IMR-90 (cell line): Measurements from ENCODE around the gene EBI3. TPM values are rescaled to one million over a fixed set of nuclear protein-coding genes. Genes with fewer than 3 reads are reported as not detected.
"Not testable (repeated sequence)": the region's sequence is repeated elsewhere in the genome, so short reads cannot be mapped to it uniquely, and the experiment has no call there.

Experiments
- ATAC-seq: fragments of 200-7000 bp; cut with Tn5 transposase; 2 replicates; pipeline ENCODE4 v1.9.1; 2020; ENCODE audit warnings: low read depth, mild to moderate bottlenecking, moderate library complexity
- BruUV-seq: library from RNA; stranded (reverse); fragments of 400-500 nt; replicated peaks from 2 replicates; lab custom pipeline; 2021; lab: Mats Ljungman, UMichigan
- CTCF ChIA-PET: fragments of 300-600 bp; formaldehyde crosslinking; extraction: SDS; loops from one replicate; lab custom pipeline; 2021; ENCODE audit warnings: antibody characterized with exemption; lab: Yijun Ruan, JAX
- POLR2A ChIA-PET: fragments of 300-600 bp; sonication (Branson Sonifier 250); formaldehyde crosslinking; loops from one replicate; lab custom pipeline; 2022; ENCODE audit warnings: antibody characterized with exemption; ENCODE audit not compliant: unreplicated experiment; lab: Charles Lee
- DNase-seq: peaks from one replicate; pipeline ENCODE4 v3.0.0; 2013
- H2AFZ ChIP-seq: replicated peaks from 2 replicates; pipeline ENCODE3; 2013; ENCODE audit warnings: low read length, mild to moderate bottlenecking; ENCODE audit not compliant: poor library complexity
- H2AK5ac ChIP-seq: 2 replicates; pipeline ENCODE4 v1.6.1; 2013; ENCODE audit warnings: low read depth, low read length, inconsistent platforms
- H2AK9ac ChIP-seq: replicated peaks from 2 replicates; pipeline ENCODE3; 2013; ENCODE audit warnings: mild to moderate bottlenecking, low read depth, low read length, moderate library complexity; ENCODE audit not compliant: poor library complexity
- H2BK120ac ChIP-seq: 2 replicates; pipeline ENCODE4 v1.6.1; 2013; ENCODE audit warnings: low read depth, low read length, inconsistent platforms
- H2BK15ac ChIP-seq: 3 replicates; pipeline ENCODE4 v1.6.1; 2013; ENCODE audit warnings: low read depth, low read length, inconsistent platforms
- H2BK20ac ChIP-seq: 2 replicates; pipeline ENCODE4 v1.6.1; 2013; ENCODE audit warnings: low read depth, mild to moderate bottlenecking, inconsistent platforms, low read length, moderate library complexity
- H2BK5ac ChIP-seq: 2 replicates; pipeline ENCODE4 v1.6.1; 2013; ENCODE audit warnings: mild to moderate bottlenecking, low read depth, low read length, inconsistent platforms; ENCODE audit not compliant: poor library complexity, severe bottlenecking
- H3K14ac ChIP-seq: replicated peaks from 2 replicates; pipeline ENCODE4 v1.6.1; 2013; ENCODE audit warnings: low read depth, low read length, inconsistent platforms
- H3K18ac ChIP-seq: 2 replicates; pipeline ENCODE4 v1.6.1; 2013; ENCODE audit warnings: low read depth, low read length, control low read depth
- H3K23ac ChIP-seq: 2 replicates; pipeline ENCODE4 v1.6.1; 2013; ENCODE audit warnings: low read depth, low read length, inconsistent platforms
- H3K27ac ChIP-seq: 2 replicates; pipeline ENCODE4 v1.5.1; 2013; ENCODE audit warnings: mild to moderate bottlenecking, control low read depth, low read length; ENCODE audit not compliant: insufficient read depth
- H3K27me3 ChIP-seq: 2 replicates; pipeline ENCODE4 v1.6.1; 2013; ENCODE audit warnings: low read length; ENCODE audit not compliant: control insufficient read depth, insufficient read depth
- H3K36me3 ChIP-seq: 2 replicates; pipeline ENCODE4 v1.6.1; 2013; ENCODE audit warnings: low read length, mixed read lengths; ENCODE audit not compliant: control insufficient read depth, insufficient read depth
- H3K4ac ChIP-seq: 2 replicates; pipeline ENCODE4 v1.6.1; 2013; ENCODE audit warnings: low read depth, low read length, inconsistent platforms
- H3K4me1 ChIP-seq: 2 replicates; pipeline ENCODE4 v1.6.1; 2013; ENCODE audit warnings: low read length, mixed read lengths; ENCODE audit not compliant: control insufficient read depth, insufficient read depth
- H3K4me2 ChIP-seq: 2 replicates; pipeline ENCODE4 v1.6.1; 2013; ENCODE audit warnings: low read depth, mild to moderate bottlenecking, control low read depth, low read length, moderate library complexity
- H3K4me3 ChIP-seq: 2 replicates; pipeline ENCODE4 v1.5.1; 2013; ENCODE audit warnings: low read depth, mild to moderate bottlenecking, control low read depth, low read length, moderate library complexity; ENCODE audit not compliant: insufficient read depth
- H3K56ac ChIP-seq: 2 replicates; pipeline ENCODE4 v1.6.1; 2013; ENCODE audit warnings: low read length, inconsistent platforms; ENCODE audit not compliant: insufficient read depth; ENCODE audit errors: extremely low read depth
- H3K79me1 ChIP-seq, 2 experiments: 2 replicates each; pipeline ENCODE4 v1.6.1; 2013; ENCODE audit warnings: low read length in 2 of 2, inconsistent platforms in 1 of 2, low read depth in 1 of 2
- H3K9ac ChIP-seq: 2 replicates; pipeline ENCODE4 v1.6.1; 2013; ENCODE audit warnings: low read depth, low read length, control low read depth
- H3K9me1 ChIP-seq: 2 replicates; pipeline ENCODE4 v1.6.1; 2013; ENCODE audit warnings: low read length, inconsistent platforms; ENCODE audit not compliant: insufficient read depth
- H3K9me3 ChIP-seq: 2 replicates; pipeline ENCODE4 v1.6.1; 2013; ENCODE audit warnings: low read length; ENCODE audit not compliant: control insufficient read depth, insufficient read depth
- H4K20me1 ChIP-seq: 2 replicates; pipeline ENCODE4 v1.6.1; 2013; ENCODE audit warnings: low read length, inconsistent platforms; ENCODE audit not compliant: insufficient read depth
- H4K5ac ChIP-seq: 2 replicates; pipeline ENCODE4 v1.6.1; 2013; ENCODE audit warnings: mild to moderate bottlenecking, low read depth, low read length, control low read depth
- H4K8ac ChIP-seq, 2 experiments: 2 replicates each; pipeline ENCODE4 v1.6.1; 2013; ENCODE audit warnings: low read depth in 2 of 2, low read length in 2 of 2, control low read depth in 1 of 2, inconsistent platforms in 1 of 2
- H4K91ac ChIP-seq: 2 replicates; pipeline ENCODE4 v1.6.1; 2013; ENCODE audit warnings: low read depth, low read length, inconsistent platforms; ENCODE audit not compliant: insufficient read depth
- WGBS, 2 experiments: methylation state at CpG; one replicate each; pipeline versions ENCODE4 v1.1.5 to v1.1.7; 2013; ENCODE audit warnings: missing lambda C conversion rate in 2 of 2; ENCODE audit not compliant: insufficient read length in 1 of 2; ENCODE audit errors: extremely low coverage in 2 of 2; 5-methylcytosine and 5-hydroxymethylcytosine counted together
- dilution Hi-C: fragments of 300-500 bp; cut with HindIII; formaldehyde crosslinking; loops from one replicate; pipeline ENCODE4 v1.14.3; 2018; ENCODE audit warnings: low sequenced_read_pairs; ENCODE audit not compliant: unreplicated experiment
- in situ Hi-C: fragments of 300-500 bp; cut with MboI; formaldehyde crosslinking; loops from 3 replicates; pipeline ENCODE4 v1.14.3; 2019; ENCODE audit warnings: low sequenced_read_pairs, inconsistent platforms, mixed read lengths
- intact Hi-C: fragments of 100-400 bp; cut with micrococcal nuclease; formaldehyde crosslinking; loops from 2 replicates; pipeline ENCODE4 v1.10.0; 2022
- polyA plus RNA-seq, 3 experiments: library from polyadenylated mRNA; depleted of rRNA; stranded (reverse); fragments of >200 nt; gene quantifications; 2 replicates each; pipeline ENCODE4 v1.2.3, GENCODE V29; 2012; ENCODE audit warnings: low replicate concordance in 1 of 3
- total RNA-seq: library from RNA; depleted of rRNA; stranded (reverse); fragments of >200 nt; gene quantifications from 2 replicates; pipeline ENCODE4 v1.2.3, GENCODE V29; 2012

EBI3 gene
- total and polyA plus RNA-seq, 2 of the 4 experiments (the other 2 are of a cell fraction), result 0.36 to 2.7 TPM

DNA sequence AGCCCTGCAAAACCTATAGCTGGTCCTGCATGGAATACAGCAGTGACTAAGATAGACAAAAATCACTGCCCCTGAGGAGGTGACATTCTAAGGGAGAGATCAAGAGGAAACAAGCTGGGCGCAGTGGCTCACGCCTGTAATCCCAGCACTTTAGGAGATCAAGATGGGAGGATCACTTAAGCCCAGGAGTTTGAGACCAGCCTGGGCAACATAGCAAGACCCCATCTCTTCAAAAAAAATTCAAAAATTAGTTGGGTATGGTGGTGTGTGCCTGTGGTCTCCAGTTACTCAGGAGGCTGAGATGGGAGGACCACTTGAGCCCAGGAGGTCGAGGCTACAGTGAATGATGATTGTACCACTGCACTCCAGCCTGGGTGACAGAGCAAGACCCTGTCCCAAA lies 36.8 kb upstream of the EBI3 start:
- H3K23ac ChIP-seq, intact Hi-C loops, H3K79me1 ChIP-seq, DNase-seq, in situ Hi-C loops, H2BK15ac ChIP-seq, H2BK5ac ChIP-seq, BruUV-seq, dilution Hi-C loops, H3K36me3 ChIP-seq, H3K9me1 ChIP-seq, H3K4me2 ChIP-seq, ATAC-seq, H3K9me3 ChIP-seq, H3K4ac ChIP-seq, H3K14ac ChIP-seq, H3K4me1 ChIP-seq, H4K91ac ChIP-seq, H3K18ac ChIP-seq, H2AK9ac ChIP-seq, H2BK20ac ChIP-seq, H4K8ac ChIP-seq, H3K9ac ChIP-seq, H2BK120ac ChIP-seq, H3K4me3 ChIP-seq, CTCF ChIA-PET, POLR2A ChIA-PET, H3K56ac ChIP-seq, H4K5ac ChIP-seq, H2AFZ ChIP-seq, H3K27ac ChIP-seq, H4K20me1 ChIP-seq, H2AK5ac ChIP-seq: not testable (repeated sequence)
- peaks cover 24% of the 10 kb centered on the region for H3K27me3 ChIP-seq
- WGBS, 2 experiments, result no CpG with 5 or more reads among the region's 3 CpGs
